Endothelial cell of umbilical vein (primary cell): ENCODE results near the gene PER1. TPM values are rescaled to one million over a fixed set of nuclear protein-coding genes. Genes with fewer than 3 reads are reported as not detected.

Source experiments
- BruUV-seq: library from RNA; stranded (reverse); fragments of 400-500 nt; replicated peaks from 2 replicates; lab custom pipeline; 2021; lab: Mats Ljungman, UMichigan
- CTCF ChIA-PET: fragments of 300-600, 350-600 bp; sonication (Branson Sonifier 250); formaldehyde crosslinking; loops from one replicate; lab custom pipeline; 2021; ENCODE audit warnings: antibody characterized with exemption, inconsistent platforms; lab: Charles Lee
- POLR2A ChIA-PET: fragments of 300-600, 350-600 bp; sonication (Branson Sonifier 250); formaldehyde crosslinking; loops from one replicate; lab custom pipeline; 2021; ENCODE audit warnings: antibody characterized with exemption, inconsistent platforms; lab: Charles Lee
- DNase-seq: peaks from one replicate; pipeline ENCODE4 v3.0.0-alpha.2; 2011; ENCODE audit warnings: low read depth, low spot score
- FAIRE-seq: peaks from 2 replicates; lab custom pipeline; 2011; peaks lifted over from hg19 to GRCh38; lab: Jason Lieb, UNC
- H2AFZ ChIP-seq: 2 replicates; pipeline ENCODE4 v1.6.0; 2012; ENCODE audit warnings: low read depth, low read length, control low read depth, inconsistent platforms
- H3K27ac ChIP-seq: 2 replicates; pipeline ENCODE4 v1.5.1; 2011; ENCODE audit warnings: low read depth, mild to moderate bottlenecking, control low read depth, low read length, moderate library complexity; ENCODE audit not compliant: insufficient read depth
- H3K27me3 ChIP-seq, 2 experiments: 2 replicates each; pipeline versions ENCODE4 v1.6.0 to v1.6.1; 2011; ENCODE audit warnings: low read length in 2 of 2, mixed read lengths in 1 of 2; ENCODE audit not compliant: control insufficient read depth in 2 of 2, insufficient read depth in 2 of 2
- H3K36me3 ChIP-seq, 2 experiments: 2 replicates in 1 of 2; 3 replicates in 1 of 2; pipeline ENCODE4 v1.5.1; 2011; ENCODE audit warnings: low read length in 2 of 2, mild to moderate bottlenecking in 1 of 2, moderate library complexity in 1 of 2; ENCODE audit not compliant: control insufficient read depth in 2 of 2, insufficient read depth in 2 of 2; ENCODE audit errors: extremely low read depth in 1 of 2
- H3K4me1 ChIP-seq: 3 replicates; pipeline ENCODE4 v1.5.1; 2011; ENCODE audit warnings: mild to moderate bottlenecking, low read length; ENCODE audit not compliant: control insufficient read depth, insufficient read depth; ENCODE audit errors: extremely low read depth
- H3K4me2 ChIP-seq: 2 replicates; pipeline ENCODE4 v1.6.1; 2011; ENCODE audit warnings: low read length, control low read depth, mixed read lengths; ENCODE audit not compliant: insufficient read depth
- H3K4me3 ChIP-seq, 3 experiments: fragments of 200-600 bp in 1 of 3; sonication (generic), shearing (Covaris generic) in 1 of 3; replicated peaks in 1 of 3; 2 replicates each; pipeline ENCODE4 v1.5.1; 2011 to 2016; ENCODE audit warnings: control low read depth in 3 of 3, low read length in 3 of 3, mild to moderate bottlenecking in 2 of 3, inconsistent platforms in 1 of 3, low read depth in 1 of 3, moderate library complexity in 1 of 3; ENCODE audit not compliant: insufficient read depth in 1 of 3
- H3K79me2 ChIP-seq: 2 replicates; pipeline ENCODE4 v1.6.0; 2012; ENCODE audit warnings: low read length, inconsistent platforms; ENCODE audit not compliant: control insufficient read depth, insufficient read depth
- H3K9ac ChIP-seq: replicated peaks from 2 replicates; pipeline ENCODE3; 2011; ENCODE audit warnings: low read length, control low read depth; ENCODE audit not compliant: insufficient read depth; ENCODE audit errors: extremely low read depth
- H3K9me1 ChIP-seq: replicated peaks from 3 replicates; pipeline ENCODE4 v1.6.0; 2011; ENCODE audit warnings: mild to moderate bottlenecking, low read length; ENCODE audit not compliant: control insufficient read depth, insufficient read depth; ENCODE audit errors: extremely low read depth
- H3K9me3 ChIP-seq: replicated peaks from 2 replicates; pipeline ENCODE4 v1.5.1; 2012; ENCODE audit warnings: low read length, inconsistent platforms; ENCODE audit not compliant: control insufficient read depth, insufficient read depth
- H4K20me1 ChIP-seq: replicated peaks from 2 replicates; pipeline ENCODE3; 2011; ENCODE audit warnings: mild to moderate bottlenecking, low read length; ENCODE audit not compliant: control insufficient read depth, insufficient read depth; ENCODE audit errors: extremely low read depth
- CTCF ChIP-seq, 2 donors: IDR thresholded peaks; 1 replicate in 1 of 2; 2 replicates in 1 of 2; pipeline ENCODE4 v1.5.1; 2011; ENCODE audit warnings: low read length in 2 of 2, mild to moderate bottlenecking in 2 of 2, moderate library complexity in 2 of 2, control low read depth in 1 of 2, inconsistent platforms in 1 of 2, low read depth in 1 of 2; ENCODE audit not compliant: insufficient read depth in 1 of 2; ENCODE audit errors: extremely low read depth in 1 of 2
- EZH2 ChIP-seq: IDR thresholded peaks from 2 replicates; pipeline ENCODE4 v1.6.1; 2012; ENCODE audit warnings: borderline replicate concordance, low read depth, mild to moderate bottlenecking, moderate library complexity, low read length, inconsistent platforms; ENCODE audit not compliant: severe bottlenecking
- FOS ChIP-seq: IDR thresholded peaks from 2 replicates; pipeline ENCODE4 v1.6.1; 2011; ENCODE audit warnings: mild to moderate bottlenecking, low read length, moderate library complexity, borderline replicate concordance; ENCODE audit not compliant: insufficient read depth
- GATA2 ChIP-seq: IDR thresholded peaks from 2 replicates; pipeline ENCODE4 v1.7.0; 2011; ENCODE audit warnings: low read depth, mild to moderate bottlenecking, moderate library complexity, mixed read lengths, low read length; ENCODE audit not compliant: insufficient read length, insufficient read depth
- JUN ChIP-seq: IDR thresholded peaks from 2 replicates; pipeline ENCODE4 v1.6.1; 2011; ENCODE audit warnings: borderline replicate concordance, low read depth; ENCODE audit not compliant: insufficient read length, insufficient read depth
- MAX ChIP-seq: IDR thresholded peaks from 2 replicates; pipeline ENCODE4 v1.6.1; 2011; ENCODE audit not compliant: insufficient read depth, insufficient read length
- MYC ChIP-seq: IDR thresholded peaks from one replicate; pipeline ENCODE4 v1.6.1; 2011; ENCODE audit warnings: mild to moderate bottlenecking, low read depth, low read length
- POLR2A ChIP-seq: IDR thresholded peaks from 2 replicates; pipeline ENCODE4 v1.6.1; 2012; ENCODE audit warnings: low read depth, mild to moderate bottlenecking, control low read depth, low read length
- POLR2AphosphoS5 ChIP-seq: IDR thresholded peaks from 2 replicates; pipeline ENCODE4 v1.6.1; 2012; ENCODE audit warnings: low read depth, mild to moderate bottlenecking, control low read depth, low read length, moderate library complexity; ENCODE audit not compliant: insufficient read depth
- dilution Hi-C: fragments of 300-500 bp; cut with MboI; formaldehyde crosslinking; loops from one replicate; pipeline ENCODE4 v1.15.0; 2019; ENCODE audit warnings: low sequenced_read_pairs; ENCODE audit not compliant: extremely low pct_ligation_motif_present
- intact Hi-C: fragments of 100-400 bp; cut with micrococcal nuclease; formaldehyde crosslinking; loops from one replicate; pipeline ENCODE4 v1.10.0; 2022
- polyA plus RNA-seq, 4 experiments: library from polyadenylated mRNA; depleted of rRNA in 3 of 4; stranded (reverse) in 3 of 4; unstranded in 1 of 4; fragments of >200 nt; gene quantifications; 2 replicates each; pipeline versions ENCODE4 v1.2.1 to v1.2.3, GENCODE V29; 2011 to 2012; ENCODE audit warnings: missing spikeins in 1 of 4
- total RNA-seq: library from RNA; stranded (reverse); gene quantifications from 2 replicates; pipeline ENCODE4 v1.2.3, GENCODE V29; 2021

Gene PER1
- total and polyA plus RNA-seq, 2 donors (not counting 3 experiments of a cell fraction or from before 2014, with no cell fraction given), result 12.1 to 32.1 TPM

- no peaks in the 10 kb centered on the region for H3K79me2 ChIP-seq
- peaks cover 34 to 38% of the 10 kb centered on the region in 2 experiments for H3K27me3 ChIP-seq
- H2AFZ ChIP-seq, result no peak overlapping the region
- ChIA-PET POLR2A (interaction anchor here (0.6 kb wide), 1 partner anchor 56 kb away, joined by 3 read pairs; no protein-coding TSS in a partner anchor), CTCF (interaction anchor here (0.8 to 6.8 kb wide), 9 partner anchors 13 to 58 kb away, joined by 3 to 51 read pairs (median 5); no protein-coding TSS in a partner anchor)
- no peak for DNase-seq
- no TSS peak for BruUV-seq
- H3K4me2 ChIP-seq, result no peak overlapping the region
- TF ChIP-seq MAX (no peak), FOS (no peak), JUN (no peak), POLR2A (no peak), EZH2 (no peak), CTCF (IDR thresholded peaks at IDR 0.05; ENCODE audit: extremely low read depth in 1 of 2, insufficient read depth in 1 of 2, low read depth in 1 of 2, low read length in 2 of 2) (no peak), GATA2 (no peak), POLR2AphosphoS5 (no peak), MYC (no peak)
- H3K9me1 ChIP-seq, result no peaks in the 10 kb centered on the region
- H3K9me3 ChIP-seq, result no peaks in the 10 kb centered on the region
- no peak overlapping the region for H3K4me3 ChIP-seq
- H3K27ac ChIP-seq, result no peak overlapping the region
- H3K9ac ChIP-seq, result no peak overlapping the region
- H3K4me1 ChIP-seq, result peaks cover 18% of the 10 kb centered on the region
- intact Hi-C loops, result no loop called here
- no peak for FAIRE-seq
- no peaks in the 10 kb centered on the region for H3K36me3 ChIP-seq
- dilution Hi-C loops, result no loop called here
- peaks cover 3% of the 10 kb centered on the region for H4K20me1 ChIP-seq
Measured at GRCh38 chr17:8116776-8117175, 35.4 kb downstream of the PER1 start.
